Spleen (tissue), 7 donors: ENCODE measurements around the gene PRAMEF13.
"Not testable (repeated sequence)": the region's sequence is repeated elsewhere in the genome, so short reads cannot be mapped to it uniquely, and the experiment has no call there.

Experiments
- POLR2A ChIP-seq, 3 donors: fragments of 450-650 bp; IDR thresholded peaks; one replicate each; pipeline ENCODE4 v1.5.1; 2017; ENCODE audit warnings: antibody characterized with exemption in 3 of 3, mild to moderate bottlenecking in 1 of 3
- POLR2AphosphoS5 ChIP-seq, 3 donors: sonication (generic); formaldehyde crosslinking; IDR thresholded peaks; one replicate each; pipeline ENCODE4 v1.5.1; 2017; ENCODE audit warnings: antibody characterized with exemption in 3 of 3
- TF ChIP-seq, protein P1 (sequence below), 11 experiments: fragments of 200-600 bp in 7 of 11; fragments of 450-650 bp in 4 of 11; sonication (generic) in 4 of 11; IDR thresholded peaks in 8 of 11; conservative IDR thresholded peaks in 3 of 11; 1 replicate in 7 of 11; 2 replicates in 4 of 11; pipeline versions ENCODE4 v1.4.0 to v1.8.0; 2016 to 2021; ENCODE audit warnings: antibody characterized with exemption in 11 of 11, inconsistent platforms in 4 of 11, mild to moderate bottlenecking in 1 of 11
- donor health status: DM: no; HTN: no; CAD: no; lungs with moderate emphysema.
- donor health status: DM: no; HTN: no; CAD: no.
- donor health status: DM: no; HTN: no; CAD: no.

DNA sequence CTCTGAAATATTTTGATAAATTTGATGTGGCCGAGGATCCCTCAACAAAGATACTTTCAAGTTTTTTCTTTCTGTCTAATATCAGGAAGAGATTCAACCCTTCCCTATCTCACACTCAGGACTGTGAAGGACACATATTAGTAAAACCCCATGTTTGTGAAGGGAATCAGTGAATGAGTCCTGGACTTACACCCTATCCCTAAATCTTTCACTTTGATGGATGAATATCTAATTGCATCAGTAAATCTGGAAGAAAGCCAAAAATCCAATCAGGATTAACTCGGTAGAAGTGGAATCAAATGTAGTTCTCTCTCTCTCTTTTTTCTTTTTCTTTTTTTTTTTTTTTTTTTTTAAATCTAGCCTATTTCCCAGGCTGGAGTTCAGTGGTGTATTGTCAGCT is 29.7 kb downstream of the PRAMEF13 start, which contains the start of gene PRAMEF9:
- TF ChIP-seq, protein P1, sequence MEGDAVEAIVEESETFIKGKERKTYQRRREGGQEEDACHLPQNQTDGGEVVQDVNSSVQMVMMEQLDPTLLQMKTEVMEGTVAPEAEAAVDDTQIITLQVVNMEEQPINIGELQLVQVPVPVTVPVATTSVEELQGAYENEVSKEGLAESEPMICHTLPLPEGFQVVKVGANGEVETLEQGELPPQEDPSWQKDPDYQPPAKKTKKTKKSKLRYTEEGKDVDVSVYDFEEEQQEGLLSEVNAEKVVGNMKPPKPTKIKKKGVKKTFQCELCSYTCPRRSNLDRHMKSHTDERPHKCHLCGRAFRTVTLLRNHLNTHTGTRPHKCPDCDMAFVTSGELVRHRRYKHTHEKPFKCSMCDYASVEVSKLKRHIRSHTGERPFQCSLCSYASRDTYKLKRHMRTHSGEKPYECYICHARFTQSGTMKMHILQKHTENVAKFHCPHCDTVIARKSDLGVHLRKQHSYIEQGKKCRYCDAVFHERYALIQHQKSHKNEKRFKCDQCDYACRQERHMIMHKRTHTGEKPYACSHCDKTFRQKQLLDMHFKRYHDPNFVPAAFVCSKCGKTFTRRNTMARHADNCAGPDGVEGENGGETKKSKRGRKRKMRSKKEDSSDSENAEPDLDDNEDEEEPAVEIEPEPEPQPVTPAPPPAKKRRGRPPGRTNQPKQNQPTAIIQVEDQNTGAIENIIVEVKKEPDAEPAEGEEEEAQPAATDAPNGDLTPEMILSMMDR (IDR thresholded peaks at IDR 0.05 in 8 of 11, conservative IDR thresholded peaks at IDR 0.05 in 3 of 11) = not testable (repeated sequence)
- TF ChIP-seq POLR2A, POLR2AphosphoS5 (IDR thresholded peaks at IDR 0.05): not testable (repeated sequence)
